HL-60 (cell line): ENCODE results near the gene ZNF821.

ENCODE experiments used
- DNase-seq, 2 experiments: peaks; one replicate each; pipeline ENCODE4 v3.0.0-alpha.2; 2010 to 2020; ENCODE audit warnings: low read depth in 1 of 2, low spot score in 1 of 2
- H3K27ac ChIP-seq: fragments of 250-450 bp; sonication (Bioruptor Pico); replicated peaks from 2 replicates; pipeline ENCODE4 v1.5.1; 2020; ENCODE audit warnings: mild to moderate bottlenecking, moderate library complexity
- H3K27me3 ChIP-seq: fragments of 250-450 bp; sonication (Bioruptor Pico); 2 replicates; pipeline ENCODE4 v1.5.1; 2021; ENCODE audit warnings: mild to moderate bottlenecking, moderate library complexity; ENCODE audit not compliant: insufficient read depth, poor library complexity, severe bottlenecking
- H3K4me3 ChIP-seq: replicated peaks from 2 replicates; pipeline ENCODE4 v1.5.1; 2011; ENCODE audit warnings: mild to moderate bottlenecking, control low read depth, low read length; ENCODE audit not compliant: insufficient read depth
- GABPA ChIP-seq: IDR thresholded peaks from 2 replicates; pipeline ENCODE4 v1.6.1; 2012; ENCODE audit warnings: low read depth
- POLR2AphosphoS5 ChIP-seq: IDR thresholded peaks from 2 replicates; pipeline ENCODE4 v1.6.1; 2012; ENCODE audit warnings: low read depth
- SPI1 ChIP-seq: IDR thresholded peaks from 2 replicates; pipeline ENCODE4 v1.6.1; 2012; ENCODE audit warnings: low read depth, mild to moderate bottlenecking, borderline replicate concordance
- TF ChIP-seq, protein P1 (sequence below): IDR thresholded peaks from one replicate; pipeline ENCODE4 v1.5.1; 2011; ENCODE audit warnings: low read length, control low read depth, inconsistent platforms; ENCODE audit not compliant: insufficient read depth
- TF ChIP-seq, protein P2 (sequence below): IDR thresholded peaks from 2 replicates; pipeline ENCODE4 v1.6.1; 2012; ENCODE audit warnings: low read depth; ENCODE audit not compliant: insufficient replicate concordance

Gene ZNF821

DNA sequence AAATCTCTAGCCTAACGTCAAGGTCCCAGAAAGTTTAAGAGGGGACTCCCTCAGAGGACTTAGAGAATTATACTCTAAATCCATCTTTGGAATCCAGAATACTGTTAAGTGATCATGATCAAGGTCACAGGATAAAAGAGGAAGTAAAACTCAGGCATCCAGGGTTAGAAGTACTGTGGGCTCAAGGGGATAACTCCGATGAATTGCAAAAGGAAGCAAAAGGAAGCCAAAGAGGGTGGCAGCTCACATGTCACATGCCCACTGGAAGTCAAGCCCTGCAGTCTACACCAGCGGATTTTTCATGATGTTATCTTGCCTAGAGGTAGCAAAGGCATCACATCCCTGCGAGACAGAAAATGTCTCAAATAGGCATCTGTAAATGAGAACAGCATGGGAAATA lies 3.8 kb downstream of the ZNF821 start:
- no peak overlapping the region for H3K4me3 ChIP-seq
- no peaks in the 10 kb centered on the region for H3K27me3 ChIP-seq
- TF ChIP-seq, protein P1, sequence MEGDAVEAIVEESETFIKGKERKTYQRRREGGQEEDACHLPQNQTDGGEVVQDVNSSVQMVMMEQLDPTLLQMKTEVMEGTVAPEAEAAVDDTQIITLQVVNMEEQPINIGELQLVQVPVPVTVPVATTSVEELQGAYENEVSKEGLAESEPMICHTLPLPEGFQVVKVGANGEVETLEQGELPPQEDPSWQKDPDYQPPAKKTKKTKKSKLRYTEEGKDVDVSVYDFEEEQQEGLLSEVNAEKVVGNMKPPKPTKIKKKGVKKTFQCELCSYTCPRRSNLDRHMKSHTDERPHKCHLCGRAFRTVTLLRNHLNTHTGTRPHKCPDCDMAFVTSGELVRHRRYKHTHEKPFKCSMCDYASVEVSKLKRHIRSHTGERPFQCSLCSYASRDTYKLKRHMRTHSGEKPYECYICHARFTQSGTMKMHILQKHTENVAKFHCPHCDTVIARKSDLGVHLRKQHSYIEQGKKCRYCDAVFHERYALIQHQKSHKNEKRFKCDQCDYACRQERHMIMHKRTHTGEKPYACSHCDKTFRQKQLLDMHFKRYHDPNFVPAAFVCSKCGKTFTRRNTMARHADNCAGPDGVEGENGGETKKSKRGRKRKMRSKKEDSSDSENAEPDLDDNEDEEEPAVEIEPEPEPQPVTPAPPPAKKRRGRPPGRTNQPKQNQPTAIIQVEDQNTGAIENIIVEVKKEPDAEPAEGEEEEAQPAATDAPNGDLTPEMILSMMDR, result no peak
- H3K27ac ChIP-seq, result no peak overlapping the region
- DNase-seq, result peak in 1 of 2 experiments; percentile 69

DNA sequence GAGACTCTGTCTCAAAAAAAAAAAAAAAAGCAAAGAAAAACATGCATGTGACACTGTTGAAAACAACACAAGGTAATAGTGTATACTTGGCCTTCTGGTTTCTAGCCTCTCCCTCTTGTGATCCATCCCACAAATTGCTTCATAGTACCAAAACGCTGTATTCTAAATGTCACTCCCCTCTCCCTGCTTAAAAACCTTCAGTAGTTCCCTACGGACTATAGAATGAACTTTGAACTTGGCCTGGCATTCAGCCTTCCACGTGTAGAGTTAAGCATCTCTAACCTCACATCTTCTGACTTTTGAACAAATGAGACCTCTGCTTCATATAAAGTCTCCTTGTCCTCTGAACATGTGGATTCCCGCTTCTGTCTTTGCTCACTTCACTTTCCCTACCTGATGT lies 5.1 kb downstream of the ZNF821 start:
- Histone ChIP-seq H3K4me3 (no peak overlapping the region), H3K27me3 (no peaks in the 10 kb centered on the region), H3K27ac (no peak overlapping the region)
- no peak for TF ChIP-seq POLR2AphosphoS5
- TF ChIP-seq SPI1, result no peak
- TF ChIP-seq, protein P1, result no peak
- no peak for TF ChIP-seq GABPA
- TF ChIP-seq, protein P2, sequence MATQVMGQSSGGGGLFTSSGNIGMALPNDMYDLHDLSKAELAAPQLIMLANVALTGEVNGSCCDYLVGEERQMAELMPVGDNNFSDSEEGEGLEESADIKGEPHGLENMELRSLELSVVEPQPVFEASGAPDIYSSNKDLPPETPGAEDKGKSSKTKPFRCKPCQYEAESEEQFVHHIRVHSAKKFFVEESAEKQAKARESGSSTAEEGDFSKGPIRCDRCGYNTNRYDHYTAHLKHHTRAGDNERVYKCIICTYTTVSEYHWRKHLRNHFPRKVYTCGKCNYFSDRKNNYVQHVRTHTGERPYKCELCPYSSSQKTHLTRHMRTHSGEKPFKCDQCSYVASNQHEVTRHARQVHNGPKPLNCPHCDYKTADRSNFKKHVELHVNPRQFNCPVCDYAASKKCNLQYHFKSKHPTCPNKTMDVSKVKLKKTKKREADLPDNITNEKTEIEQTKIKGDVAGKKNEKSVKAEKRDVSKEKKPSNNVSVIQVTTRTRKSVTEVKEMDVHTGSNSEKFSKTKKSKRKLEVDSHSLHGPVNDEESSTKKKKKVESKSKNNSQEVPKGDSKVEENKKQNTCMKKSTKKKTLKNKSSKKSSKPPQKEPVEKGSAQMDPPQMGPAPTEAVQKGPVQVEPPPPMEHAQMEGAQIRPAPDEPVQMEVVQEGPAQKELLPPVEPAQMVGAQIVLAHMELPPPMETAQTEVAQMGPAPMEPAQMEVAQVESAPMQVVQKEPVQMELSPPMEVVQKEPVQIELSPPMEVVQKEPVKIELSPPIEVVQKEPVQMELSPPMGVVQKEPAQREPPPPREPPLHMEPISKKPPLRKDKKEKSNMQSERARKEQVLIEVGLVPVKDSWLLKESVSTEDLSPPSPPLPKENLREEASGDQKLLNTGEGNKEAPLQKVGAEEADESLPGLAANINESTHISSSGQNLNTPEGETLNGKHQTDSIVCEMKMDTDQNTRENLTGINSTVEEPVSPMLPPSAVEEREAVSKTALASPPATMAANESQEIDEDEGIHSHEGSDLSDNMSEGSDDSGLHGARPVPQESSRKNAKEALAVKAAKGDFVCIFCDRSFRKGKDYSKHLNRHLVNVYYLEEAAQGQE, result no peak
- DNase-seq, result no peak

DNA sequence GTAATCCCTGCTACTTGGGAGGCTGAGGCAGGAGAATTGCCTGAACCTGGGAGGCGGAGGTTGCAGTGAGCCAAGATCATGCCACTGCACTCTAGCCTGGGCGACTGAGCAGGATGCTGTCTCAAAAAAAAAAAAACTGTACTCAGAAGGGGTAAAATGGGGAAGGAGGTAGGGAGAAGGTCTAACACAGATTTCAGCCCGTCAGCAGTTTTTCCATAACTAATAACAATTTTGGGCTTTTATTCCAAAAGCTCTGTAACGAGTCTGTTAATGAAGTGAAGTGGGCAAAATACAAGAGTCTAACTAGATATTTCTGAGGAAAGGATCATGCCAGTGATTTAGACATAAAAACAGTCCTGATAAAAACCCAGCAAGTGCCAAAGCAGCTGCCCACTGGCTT lies 10.8 kb downstream of the ZNF821 start:
- TF ChIP-seq POLR2AphosphoS5 (no peak), GABPA (no peak), SPI1 (no peak)
- TF ChIP-seq, protein P2, result no peak
- TF ChIP-seq, protein P1, result no peak
- no peaks in the 10 kb centered on the region for H3K27me3 ChIP-seq
- H3K4me3 ChIP-seq, result no peak overlapping the region
- H3K27ac ChIP-seq, result no peak overlapping the region
- no peak for DNase-seq

DNA sequence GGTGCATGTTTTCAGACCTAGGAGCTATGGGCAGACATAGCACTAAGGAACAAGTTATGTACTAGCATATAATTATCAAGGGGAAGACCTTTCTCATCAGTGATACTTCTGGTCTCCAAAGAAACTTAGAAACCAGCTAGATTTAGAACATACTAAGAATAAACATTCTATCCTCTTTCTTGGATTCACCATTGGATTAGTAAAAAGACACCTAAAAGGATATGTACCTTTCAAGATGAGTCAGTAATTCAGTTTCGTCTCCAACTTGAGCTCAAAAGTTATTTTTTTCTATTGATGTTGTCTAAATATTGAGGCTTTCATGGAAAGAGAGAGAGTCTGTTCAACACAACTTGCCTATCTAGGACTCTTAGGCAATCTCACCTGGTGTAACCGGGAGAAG lies 13.2 kb downstream of the ZNF821 start:
- no peak overlapping the region for H3K27ac ChIP-seq
- no peaks in the 10 kb centered on the region for H3K27me3 ChIP-seq
- no peak for DNase-seq
- TF ChIP-seq, protein P2, result no peak
- no peak for TF ChIP-seq POLR2AphosphoS5
- TF ChIP-seq GABPA, result no peak
- TF ChIP-seq, protein P1, result no peak
- TF ChIP-seq SPI1, result no peak
- no peak overlapping the region for H3K4me3 ChIP-seq
